ENCODE measurements around the gene TBL1Y. TPM values are rescaled to one million over a fixed set of nuclear protein-coding genes. Genes with fewer than 3 reads are reported as not detected.

Gene TBL1Y
- total RNA-seq, 4 donors from 2014 or later, result 0.78 to 5.7 TPM; not detected in 2

GRCh38 chrY:7016521-7016920 is 106.0 kb downstream of the TBL1Y start:
- DNase-seq (ENCODE audit: low spot score in 2 of 2), result no peak
- H3K4me1 ChIP-seq, result no peaks in the 10 kb centered on the region
- H3K9me3 ChIP-seq, result no peaks in the 10 kb centered on the region
- 86% methylated on average over 4 of the region's 4 CpGs; no CpG with 5 or more reads in 1 of the 2 donors for WGBS, 2 donors
- H3K27ac ChIP-seq, result no peak overlapping the region
- H3K27me3 ChIP-seq, result no peaks in the 10 kb centered on the region
- TF ChIP-seq POLR2A (IDR thresholded peaks at IDR 0.05), result no peak
- no peak for TF ChIP-seq EP300 (IDR thresholded peaks at IDR 0.05)
- TF ChIP-seq CTCF (IDR thresholded peaks at IDR 0.05), result no peak
- no peaks in the 10 kb centered on the region for H3K36me3 ChIP-seq
- no peak overlapping the region for H3K4me3 ChIP-seq

- H3K9me3 ChIP-seq, result no peaks in the 10 kb centered on the region
- no peak for DNase-seq (ENCODE audit: low spot score in 2 of 2)
- no peak overlapping the region for H3K27ac ChIP-seq
- TF ChIP-seq CTCF (IDR thresholded peaks at IDR 0.05) (no peak), EP300 (IDR thresholded peaks at IDR 0.05) (no peak), POLR2A (IDR thresholded peaks at IDR 0.05) (no peak)
- H3K27me3 ChIP-seq, result no peaks in the 10 kb centered on the region
- 84% methylated on average over 6 of the region's 6 CpGs; no CpG with 5 or more reads in 1 of the 2 donors for WGBS, 2 donors
- no peaks in the 10 kb centered on the region for H3K36me3 ChIP-seq
- H3K4me3 ChIP-seq, result no peak overlapping the region
- H3K4me1 ChIP-seq, result no peaks in the 10 kb centered on the region
Observed at GRCh38 chrY:7017244-7018080, 107.0 kb downstream of the TBL1Y start.

GRCh38 chrY:7039037-7039436 is 128.5 kb downstream of the TBL1Y start:
- TF ChIP-seq POLR2A (IDR thresholded peaks at IDR 0.05) (no peak), EP300 (IDR thresholded peaks at IDR 0.05) (no peak), CTCF (IDR thresholded peaks at IDR 0.05) (no peak)
- Histone ChIP-seq H3K27me3 (no peaks in the 10 kb centered on the region), H3K27ac (no peak overlapping the region), H3K4me1 (no peaks in the 10 kb centered on the region), H3K9me3 (no peaks in the 10 kb centered on the region), H3K4me3 (no peak overlapping the region), H3K36me3 (no peaks in the 10 kb centered on the region)
- no peak for DNase-seq (ENCODE audit: low spot score in 2 of 2)

GRCh38 chrY:7040662-7041061 is 130.2 kb downstream of the TBL1Y start:
- WGBS, 2 donors, result 91% methylated on average over 5 of the region's 5 CpGs; no CpG with 5 or more reads in 1 of the 2 donors

More at GRCh38 chrY:7040662-7041061, 130.2 kb downstream of the TBL1Y start:
- TF ChIP-seq EP300 (IDR thresholded peaks at IDR 0.05) (no peak), POLR2A (IDR thresholded peaks at IDR 0.05) (no peak), CTCF (IDR thresholded peaks at IDR 0.05) (no peak)
- Histone ChIP-seq H3K4me3 (no peak overlapping the region), H3K36me3 (no peaks in the 10 kb centered on the region), H3K27me3 (no peaks in the 10 kb centered on the region), H3K9me3 (no peaks in the 10 kb centered on the region), H3K27ac (no peak overlapping the region), H3K4me1 (no peaks in the 10 kb centered on the region)
- DNase-seq (ENCODE audit: low spot score in 2 of 2), result no peak
